NCI-H226 (cell line): ENCODE results near the gene DPP9.
A peak's percentile ranks its signal among the peaks of the same experiment; 100 is the strongest.

ENCODE experiments used
- DNase-seq: peaks from one replicate; pipeline ENCODE4 v3.0.0-alpha.2; 2015

DPP9 gene

GRCh38 chr19:4738734-4739133 is 15.1 kb upstream of the DPP9 start:
- DNase-seq: no peak

GRCh38 chr19:4737955-4738600 is 14.4 kb upstream of the DPP9 start:
- DNase-seq: no peak

GRCh38 chr19:4733755-4734345 is 10.2 kb upstream of the DPP9 start:
- DNase-seq: no peak

- DNase-seq: peak; percentile 30
Measured at GRCh38 chr19:4732680-4733114, 9.1 kb upstream of the DPP9 start.

- no peak for DNase-seq
Measured at GRCh38 chr19:4730740-4731171, 7.1 kb upstream of the DPP9 start.

- no peak for DNase-seq
Measured at GRCh38 chr19:4728871-4729270, 5.2 kb upstream of the DPP9 start.

GRCh38 chr19:4722671-4723594 is 709 bp downstream of the DPP9 start:
- peak; percentile 48 for DNase-seq

- DNase-seq: no peak
Measured at GRCh38 chr19:4721196-4721595, 2.4 kb downstream of the DPP9 start.

GRCh38 chr19:4720037-4720700 is 3.5 kb downstream of the DPP9 start:
- DNase-seq: no peak

- DNase-seq: no peak
Measured at GRCh38 chr19:4719499-4719866, 4.2 kb downstream of the DPP9 start.

GRCh38 chr19:4717966-4718701 is 5.5 kb downstream of the DPP9 start:
- no peak for DNase-seq

- DNase-seq: peak; percentile 97
Measured at GRCh38 chr19:4717191-4717965, 6.3 kb downstream of the DPP9 start.

- DNase-seq: no peak
Measured at GRCh38 chr19:4715529-4716221, 8.0 kb downstream of the DPP9 start.

GRCh38 chr19:4715178-4715528 is 8.5 kb downstream of the DPP9 start:
- peak; percentile 33 for DNase-seq

- no peak for DNase-seq
Measured at GRCh38 chr19:4714016-4714415, 9.6 kb downstream of the DPP9 start.

GRCh38 chr19:4713384-4713951 is 10.2 kb downstream of the DPP9 start:
- peak; percentile 99 for DNase-seq

GRCh38 chr19:4712771-4713170 is 10.9 kb downstream of the DPP9 start:
- no peak for DNase-seq

- no peak for DNase-seq
Measured at GRCh38 chr19:4711211-4711610, 12.4 kb downstream of the DPP9 start.

GRCh38 chr19:4710281-4710600 is 13.4 kb downstream of the DPP9 start:
- DNase-seq: no peak

- DNase-seq: no peak
Measured at GRCh38 chr19:4709440-4710280, 14.0 kb downstream of the DPP9 start.
